GM23338 (cell line): ENCODE data around the gene RENBP. TPM values are rescaled to one million over a fixed set of nuclear protein-coding genes. Genes with fewer than 3 reads are reported as not detected.

Source experiments
- EZH2 ChIP-seq: fragments of 200-600 bp; sonication (generic); IDR thresholded peaks from one replicate; pipeline ENCODE4 v1.8.0; 2017; ENCODE audit warnings: antibody characterized with exemption, mild to moderate bottlenecking, low read depth; ENCODE audit not compliant: unreplicated experiment
- EZH2phosphoT487 ChIP-seq: fragments of 200-600 bp; sonication (generic); IDR thresholded peaks from one replicate; pipeline ENCODE4 v1.8.1; 2018; ENCODE audit warnings: antibody characterized with exemption; ENCODE audit not compliant: unreplicated experiment
- STAT1 ChIP-seq: IDR thresholded peaks from one replicate; pipeline ENCODE4 v1.6.1; 2016; ENCODE audit warnings: antibody characterized with exemption; ENCODE audit not compliant: unreplicated experiment
- ZNF114 ChIP-seq: fragments of 250-450 bp; sonication (Bioruptor Pico); IDR thresholded peaks from 2 replicates; pipeline ENCODE4 v1.5.0; 2020; ENCODE audit warnings: mild to moderate bottlenecking, moderate library complexity
- polyA plus RNA-seq: library from polyadenylated mRNA; unstranded; fragments of >200 nt; fragmentation: Nextera tagmentation; extraction: Ambion mirVana; gene quantifications from 2 replicates; pipeline ENCODE4 v1.2.1, GENCODE V29; 2016
- total RNA-seq: library from RNA; depleted of rRNA; stranded (reverse); fragments of >200 nt; shearing (Covaris generic); gene quantifications from 2 replicates; pipeline ENCODE4 v1.2.3, GENCODE V29; 2014
- TF ChIP-seq, protein P1 (sequence below): fragments of 250-450 bp; sonication (Bioruptor Pico); IDR thresholded peaks from 2 replicates; pipeline ENCODE4 v1.5.0; 2020; ENCODE audit warnings: mild to moderate bottlenecking, moderate library complexity
- TF ChIP-seq, protein P2 (sequence below), 2 experiments: fragments of 200-600 bp in 1 of 2; sonication (generic) in 1 of 2; conservative IDR thresholded peaks; 2 replicates each; pipeline versions ENCODE4 v1.5.1 to v1.6.1; 2016 to 2017; ENCODE audit warnings: antibody characterized with exemption in 2 of 2, low read depth in 2 of 2, mild to moderate bottlenecking in 2 of 2, moderate library complexity in 1 of 2

The RENBP gene
- total and polyA plus RNA-seq, 2 experiments from 2014 or later, result 2.0 to 10.3 TPM

DNA sequence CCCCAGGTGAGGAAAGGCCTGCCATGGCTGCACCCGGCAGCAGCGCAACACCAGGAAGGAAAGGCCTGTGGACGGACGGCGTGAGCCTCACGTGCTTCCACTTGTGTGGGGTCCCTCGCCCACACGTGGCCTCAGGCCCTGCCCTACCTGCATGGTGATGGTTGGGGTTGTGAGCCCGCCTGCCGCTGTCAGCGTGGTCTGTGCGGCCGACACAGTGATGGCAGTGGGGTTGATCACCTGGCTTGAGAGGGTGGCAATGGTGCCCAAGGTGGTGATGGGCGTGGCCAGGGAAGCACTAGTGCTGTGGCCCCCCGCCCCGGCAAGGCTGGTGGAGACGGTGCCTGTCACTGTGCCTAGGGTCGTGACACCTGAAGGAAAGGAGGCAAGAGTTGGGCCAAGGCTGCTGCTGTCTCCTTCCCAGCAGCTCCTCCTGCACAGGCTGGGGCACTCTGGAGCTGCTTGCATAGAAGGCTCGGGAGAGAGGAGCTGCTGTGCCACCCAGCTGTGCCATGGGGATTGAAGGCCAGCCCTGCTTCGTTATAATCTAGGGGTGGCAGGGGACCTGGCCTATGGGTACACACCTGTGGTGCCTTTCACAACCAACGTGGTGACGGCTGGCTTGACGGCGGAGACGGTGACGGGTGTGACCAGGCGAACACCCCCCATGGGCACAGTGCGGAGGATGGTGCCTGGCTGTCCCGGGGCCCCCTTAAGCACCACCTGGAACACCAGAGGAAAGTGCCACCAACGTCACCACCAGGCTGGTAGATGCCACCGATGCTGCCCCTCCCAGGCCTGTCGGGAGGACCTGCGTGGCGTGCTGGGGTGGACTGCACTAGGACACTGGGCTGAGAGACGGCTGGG is 11.8 kb upstream of the RENBP start (continued):
- TF ChIP-seq, protein P1, sequence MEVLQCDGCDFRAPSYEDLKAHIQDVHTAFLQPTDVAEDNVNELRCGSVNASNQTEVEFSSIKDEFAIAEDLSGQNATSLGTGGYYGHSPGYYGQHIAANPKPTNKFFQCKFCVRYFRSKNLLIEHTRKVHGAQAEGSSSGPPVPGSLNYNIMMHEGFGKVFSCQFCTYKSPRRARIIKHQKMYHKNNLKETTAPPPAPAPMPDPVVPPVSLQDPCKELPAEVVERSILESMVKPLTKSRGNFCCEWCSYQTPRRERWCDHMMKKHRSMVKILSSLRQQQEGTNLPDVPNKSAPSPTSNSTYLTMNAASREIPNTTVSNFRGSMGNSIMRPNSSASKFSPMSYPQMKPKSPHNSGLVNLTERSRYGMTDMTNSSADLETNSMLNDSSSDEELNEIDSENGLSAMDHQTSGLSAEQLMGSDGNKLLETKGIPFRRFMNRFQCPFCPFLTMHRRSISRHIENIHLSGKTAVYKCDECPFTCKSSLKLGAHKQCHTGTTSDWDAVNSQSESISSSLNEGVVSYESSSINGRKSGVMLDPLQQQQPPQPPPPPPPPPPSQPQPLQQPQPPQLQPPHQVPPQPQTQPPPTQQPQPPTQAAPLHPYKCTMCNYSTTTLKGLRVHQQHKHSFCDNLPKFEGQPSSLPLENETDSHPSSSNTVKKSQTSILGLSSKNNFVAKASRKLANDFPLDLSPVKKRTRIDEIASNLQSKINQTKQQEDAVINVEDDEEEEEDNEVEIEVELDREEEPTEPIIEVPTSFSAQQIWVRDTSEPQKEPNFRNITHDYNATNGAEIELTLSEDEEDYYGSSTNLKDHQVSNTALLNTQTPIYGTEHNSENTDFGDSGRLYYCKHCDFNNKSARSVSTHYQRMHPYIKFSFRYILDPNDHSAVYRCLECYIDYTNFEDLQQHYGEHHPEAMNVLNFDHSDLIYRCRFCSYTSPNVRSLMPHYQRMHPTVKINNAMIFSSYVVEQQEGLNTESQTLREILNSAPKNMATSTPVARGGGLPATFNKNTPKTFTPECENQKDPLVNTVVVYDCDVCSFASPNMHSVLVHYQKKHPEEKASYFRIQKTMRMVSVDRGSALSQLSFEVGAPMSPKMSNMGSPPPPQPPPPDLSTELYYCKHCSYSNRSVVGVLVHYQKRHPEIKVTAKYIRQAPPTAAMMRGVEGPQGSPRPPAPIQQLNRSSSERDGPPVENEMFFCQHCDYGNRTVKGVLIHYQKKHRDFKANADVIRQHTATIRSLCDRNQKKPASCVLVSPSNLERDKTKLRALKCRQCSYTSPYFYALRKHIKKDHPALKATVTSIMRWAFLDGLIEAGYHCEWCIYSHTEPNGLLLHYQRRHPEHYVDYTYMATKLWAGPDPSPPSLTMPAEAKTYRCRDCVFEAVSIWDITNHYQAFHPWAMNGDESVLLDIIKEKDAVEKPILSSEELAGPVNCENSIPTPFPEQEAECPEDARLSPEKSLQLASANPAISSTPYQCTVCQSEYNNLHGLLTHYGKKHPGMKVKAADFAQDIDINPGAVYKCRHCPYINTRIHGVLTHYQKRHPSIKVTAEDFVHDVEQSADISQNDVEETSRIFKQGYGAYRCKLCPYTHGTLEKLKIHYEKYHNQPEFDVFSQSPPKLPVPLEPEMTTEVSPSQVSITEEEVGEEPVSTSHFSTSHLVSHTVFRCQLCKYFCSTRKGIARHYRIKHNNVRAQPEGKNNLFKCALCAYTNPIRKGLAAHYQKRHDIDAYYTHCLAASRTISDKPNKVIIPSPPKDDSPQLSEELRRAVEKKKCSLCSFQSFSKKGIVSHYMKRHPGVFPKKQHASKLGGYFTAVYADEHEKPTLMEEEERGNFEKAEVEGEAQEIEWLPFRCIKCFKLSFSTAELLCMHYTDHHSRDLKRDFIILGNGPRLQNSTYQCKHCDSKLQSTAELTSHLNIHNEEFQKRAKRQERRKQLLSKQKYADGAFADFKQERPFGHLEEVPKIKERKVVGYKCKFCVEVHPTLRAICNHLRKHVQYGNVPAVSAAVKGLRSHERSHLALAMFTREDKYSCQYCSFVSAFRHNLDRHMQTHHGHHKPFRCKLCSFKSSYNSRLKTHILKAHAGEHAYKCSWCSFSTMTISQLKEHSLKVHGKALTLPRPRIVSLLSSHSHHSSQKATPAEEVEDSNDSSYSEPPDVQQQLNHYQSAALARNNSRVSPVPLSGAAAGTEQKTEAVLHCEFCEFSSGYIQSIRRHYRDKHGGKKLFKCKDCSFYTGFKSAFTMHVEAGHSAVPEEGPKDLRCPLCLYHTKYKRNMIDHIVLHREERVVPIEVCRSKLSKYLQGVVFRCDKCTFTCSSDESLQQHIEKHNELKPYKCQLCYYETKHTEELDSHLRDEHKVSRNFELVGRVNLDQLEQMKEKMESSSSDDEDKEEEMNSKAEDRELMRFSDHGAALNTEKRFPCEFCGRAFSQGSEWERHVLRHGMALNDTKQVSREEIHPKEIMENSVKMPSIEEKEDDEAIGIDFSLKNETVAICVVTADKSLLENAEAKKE (CRISPR knock-in tag), result no peak
- TF ChIP-seq ZNF114 (CRISPR knock-in tag) (no peak), EZH2phosphoT487 (no peak), EZH2 (no peak), STAT1 (no peak)
- TF ChIP-seq, protein P2, sequence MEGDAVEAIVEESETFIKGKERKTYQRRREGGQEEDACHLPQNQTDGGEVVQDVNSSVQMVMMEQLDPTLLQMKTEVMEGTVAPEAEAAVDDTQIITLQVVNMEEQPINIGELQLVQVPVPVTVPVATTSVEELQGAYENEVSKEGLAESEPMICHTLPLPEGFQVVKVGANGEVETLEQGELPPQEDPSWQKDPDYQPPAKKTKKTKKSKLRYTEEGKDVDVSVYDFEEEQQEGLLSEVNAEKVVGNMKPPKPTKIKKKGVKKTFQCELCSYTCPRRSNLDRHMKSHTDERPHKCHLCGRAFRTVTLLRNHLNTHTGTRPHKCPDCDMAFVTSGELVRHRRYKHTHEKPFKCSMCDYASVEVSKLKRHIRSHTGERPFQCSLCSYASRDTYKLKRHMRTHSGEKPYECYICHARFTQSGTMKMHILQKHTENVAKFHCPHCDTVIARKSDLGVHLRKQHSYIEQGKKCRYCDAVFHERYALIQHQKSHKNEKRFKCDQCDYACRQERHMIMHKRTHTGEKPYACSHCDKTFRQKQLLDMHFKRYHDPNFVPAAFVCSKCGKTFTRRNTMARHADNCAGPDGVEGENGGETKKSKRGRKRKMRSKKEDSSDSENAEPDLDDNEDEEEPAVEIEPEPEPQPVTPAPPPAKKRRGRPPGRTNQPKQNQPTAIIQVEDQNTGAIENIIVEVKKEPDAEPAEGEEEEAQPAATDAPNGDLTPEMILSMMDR (conservative IDR thresholded peaks at IDR 0.05; ENCODE audit: low read depth in 2 of 2), result no peak
